A549 (cell line): ENCODE data around the gene SLC15A3. TPM values are rescaled to one million over a fixed set of nuclear protein-coding genes. Genes with fewer than 3 reads are reported as not detected.
A peak's percentile ranks its signal among the peaks of the same experiment; 100 is the strongest.

Source experiments
- CHD2 ChIP-seq: fragments of 150-350 bp; IDR thresholded peaks from 2 replicates; pipeline ENCODE4 v1.6.1; 2014; ENCODE audit warnings: low read length; ENCODE audit not compliant: partially characterized antibody
- CHD4 ChIP-seq: fragments of 200-600 bp; sonication (generic); IDR thresholded peaks from 2 replicates; pipeline ENCODE4 v1.6.1; 2016; ENCODE audit warnings: antibody characterized with exemption, mild to moderate bottlenecking, borderline replicate concordance
- EHF ChIP-seq: fragments of 250-450 bp; sonication (Bioruptor Pico); IDR thresholded peaks from 2 replicates; pipeline ENCODE4 v1.5.0; 2020; ENCODE audit warnings: mild to moderate bottlenecking
- EP300 ChIP-seq, 2 experiments: fragments of >200 bp; sonication (Bioruptor Twin); formaldehyde crosslinking; IDR thresholded peaks; 2 replicates in 1 of 2; 3 replicates in 1 of 2; pipeline ENCODE4 v1.6.1; 2016 to 2017
- FOXS1 ChIP-seq: fragments of 250-450 bp; sonication (Bioruptor Pico); IDR thresholded peaks from 2 replicates; pipeline ENCODE4 v1.5.0; 2020; ENCODE audit warnings: mild to moderate bottlenecking, moderate library complexity
- HDAC2 ChIP-seq: fragments of 200-600 bp; sonication (generic); IDR thresholded peaks from 2 replicates; pipeline ENCODE4 v1.6.1; 2016
- HEYL ChIP-seq: fragments of 250-450 bp; sonication (Bioruptor Pico); IDR thresholded peaks from 2 replicates; pipeline ENCODE4 v1.8.0; 2021; ENCODE audit warnings: mild to moderate bottlenecking, moderate library complexity
- KDM1A ChIP-seq: fragments of 200-600 bp; sonication (generic); IDR thresholded peaks from 2 replicates; pipeline ENCODE4 v1.6.1; 2016; ENCODE audit warnings: low read depth, mild to moderate bottlenecking
- MAFK ChIP-seq: fragments of 450-650 bp; IDR thresholded peaks from 2 replicates; pipeline ENCODE4 v1.6.1; 2014; ENCODE audit not compliant: partially characterized antibody
- MYC ChIP-seq: IDR thresholded peaks from 2 replicates; pipeline ENCODE4 v1.6.1; 2012; ENCODE audit warnings: mild to moderate bottlenecking, inconsistent platforms, low read length, improper control_type of control experiment, borderline replicate concordance
- NPAS2 ChIP-seq: fragments of 250-450 bp; sonication (Bioruptor Pico); IDR thresholded peaks from 2 replicates; pipeline ENCODE4 v1.8.0; 2022; ENCODE audit warnings: mild to moderate bottlenecking, moderate library complexity, borderline replicate concordance
- NR3C1 ChIP-seq: fragments of >200 bp; sonication (Bioruptor Twin); formaldehyde crosslinking; IDR thresholded peaks from 3 replicates; pipeline ENCODE4 v1.6.1; 2017
- POLR2A ChIP-seq: IDR thresholded peaks from 2 replicates; pipeline ENCODE4 v1.6.1; 2012; ENCODE audit warnings: mild to moderate bottlenecking, low read length
- RARB ChIP-seq: fragments of 250-450 bp; sonication (Bioruptor Pico); IDR thresholded peaks from 2 replicates; pipeline ENCODE4 v1.8.0; 2021; ENCODE audit warnings: mild to moderate bottlenecking, moderate library complexity
- RCOR1 ChIP-seq: fragments of 150-350 bp; IDR thresholded peaks from 2 replicates; pipeline ENCODE4 v1.6.1; 2014; ENCODE audit warnings: antibody characterized with exemption, low read length, low read depth
- RFX5 ChIP-seq: fragments of 450-650 bp; IDR thresholded peaks from 2 replicates; pipeline ENCODE4 v1.7.1; 2014; ENCODE audit warnings: antibody characterized with exemption, mild to moderate bottlenecking, moderate library complexity
- RNF2 ChIP-seq: fragments of 200-600 bp; sonication (generic); IDR thresholded peaks from 2 replicates; pipeline ENCODE4 v1.6.1; 2016; ENCODE audit warnings: low read depth, mild to moderate bottlenecking, antibody characterized with exemption, moderate library complexity, borderline replicate concordance
- SMC3 ChIP-seq: fragments of >200 bp; sonication (Bioruptor Twin); formaldehyde crosslinking; IDR thresholded peaks from 3 replicates; pipeline ENCODE4 v1.6.1; 2018; ENCODE audit warnings: inconsistent platforms
- SREBF2 ChIP-seq: fragments of 450-650 bp; IDR thresholded peaks from 2 replicates; pipeline ENCODE4 v1.6.1; 2014; ENCODE audit warnings: mild to moderate bottlenecking, moderate library complexity
- ZFP36 ChIP-seq: fragments of 450-650 bp; IDR thresholded peaks from 2 replicates; pipeline ENCODE4 v1.6.1; 2014; ENCODE audit warnings: borderline replicate concordance; ENCODE audit not compliant: partially characterized antibody
- ZNF302 ChIP-seq: fragments of 250-450 bp; sonication (Bioruptor Pico); IDR thresholded peaks from 2 replicates; pipeline ENCODE4 v1.9.0; 2021; ENCODE audit warnings: inconsistent platforms, mild to moderate bottlenecking, moderate library complexity
- ZSCAN20 ChIP-seq: fragments of 250-450 bp; sonication (Bioruptor Pico); IDR thresholded peaks from 2 replicates; pipeline ENCODE4 v1.8.0; 2022; ENCODE audit warnings: mild to moderate bottlenecking, moderate library complexity
- polyA plus RNA-seq, 4 experiments: library from polyadenylated mRNA; depleted of rRNA in 3 of 4; stranded (reverse); fragments of >200 nt; fragmentation: RNase III in 1 of 4; extraction: RNeasy Plus Mini Kit Qiagen cat#74134 plus additional on column Dnase treatment in 1 of 4; gene quantifications; 2 replicates in 3 of 4; 3 replicates in 1 of 4; pipeline ENCODE4 v1.2.3, GENCODE V29; 2011 to 2017
- TF ChIP-seq, protein P1 (sequence below): fragments of 200-600 bp; sonication (generic); IDR thresholded peaks from 2 replicates; pipeline ENCODE4 v1.6.1; 2016; ENCODE audit warnings: antibody characterized with exemption, mild to moderate bottlenecking, moderate library complexity
- TF ChIP-seq, protein P2 (sequence below): fragments of >200 bp; sonication (Bioruptor Twin); formaldehyde crosslinking; IDR thresholded peaks from 2 replicates; pipeline ENCODE4 v1.6.1; 2016
- TF ChIP-seq, protein P3 (sequence below): IDR thresholded peaks from 2 replicates; pipeline ENCODE4 v1.6.1; 2012; ENCODE audit warnings: low read depth, borderline replicate concordance
- TF ChIP-seq, protein P4 (sequence below): IDR thresholded peaks from 2 replicates; pipeline ENCODE4 v1.6.1; 2012
- TF ChIP-seq, protein P5 (sequence below): fragments of 250-450 bp; sonication (Bioruptor Pico); IDR thresholded peaks from 2 replicates; pipeline ENCODE4 v1.5.0; 2020; ENCODE audit warnings: low read depth, mild to moderate bottlenecking, moderate library complexity

The SLC15A3 gene
- polyA plus RNA-seq, 2 of the 4 experiments (the other 2 are of a cell fraction) = not detected

DNA sequence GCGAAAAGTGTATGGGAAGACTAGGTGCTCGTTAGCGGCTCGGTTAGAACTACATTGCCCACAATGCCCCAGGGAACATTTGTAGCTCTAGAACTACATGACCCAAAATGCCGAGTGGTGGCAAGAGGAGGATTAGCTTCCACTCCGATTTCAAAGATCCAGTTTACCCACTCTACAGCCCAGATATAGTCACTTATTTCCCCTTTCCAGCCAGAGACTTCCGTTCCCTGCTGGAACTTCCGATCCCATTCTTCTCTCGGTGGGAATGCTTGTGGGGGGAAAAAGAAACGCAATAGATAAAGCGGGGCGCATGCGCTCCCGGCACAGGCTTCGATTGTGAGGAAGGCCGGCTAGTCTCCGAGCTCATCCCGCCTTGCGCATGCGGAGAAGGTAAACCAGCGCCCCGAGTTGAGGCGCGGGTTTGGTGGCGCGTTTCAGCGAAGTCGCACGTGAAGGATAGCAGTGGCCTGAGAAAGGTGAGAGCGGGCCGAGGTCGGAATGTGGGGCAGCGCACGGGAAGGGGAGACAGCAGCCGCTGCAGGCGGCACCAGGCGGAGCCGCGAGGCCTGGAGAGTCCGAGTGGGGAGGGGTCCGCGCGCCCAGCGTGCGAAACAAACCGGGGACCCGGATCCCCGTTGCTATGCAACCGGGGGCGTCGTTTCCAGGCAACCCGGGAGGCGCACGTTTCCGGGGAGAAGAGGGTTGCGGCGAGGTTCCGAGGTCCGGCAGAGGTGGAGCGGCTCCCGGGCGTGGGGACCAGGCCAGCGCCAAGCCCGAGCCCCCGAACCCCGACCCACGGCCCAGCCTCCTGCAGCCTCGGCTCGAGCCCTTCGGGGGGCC lies 38.0 kb downstream of the SLC15A3 start, which contains the start of gene TMEM109 (continued):
- TF ChIP-seq, protein P1, sequence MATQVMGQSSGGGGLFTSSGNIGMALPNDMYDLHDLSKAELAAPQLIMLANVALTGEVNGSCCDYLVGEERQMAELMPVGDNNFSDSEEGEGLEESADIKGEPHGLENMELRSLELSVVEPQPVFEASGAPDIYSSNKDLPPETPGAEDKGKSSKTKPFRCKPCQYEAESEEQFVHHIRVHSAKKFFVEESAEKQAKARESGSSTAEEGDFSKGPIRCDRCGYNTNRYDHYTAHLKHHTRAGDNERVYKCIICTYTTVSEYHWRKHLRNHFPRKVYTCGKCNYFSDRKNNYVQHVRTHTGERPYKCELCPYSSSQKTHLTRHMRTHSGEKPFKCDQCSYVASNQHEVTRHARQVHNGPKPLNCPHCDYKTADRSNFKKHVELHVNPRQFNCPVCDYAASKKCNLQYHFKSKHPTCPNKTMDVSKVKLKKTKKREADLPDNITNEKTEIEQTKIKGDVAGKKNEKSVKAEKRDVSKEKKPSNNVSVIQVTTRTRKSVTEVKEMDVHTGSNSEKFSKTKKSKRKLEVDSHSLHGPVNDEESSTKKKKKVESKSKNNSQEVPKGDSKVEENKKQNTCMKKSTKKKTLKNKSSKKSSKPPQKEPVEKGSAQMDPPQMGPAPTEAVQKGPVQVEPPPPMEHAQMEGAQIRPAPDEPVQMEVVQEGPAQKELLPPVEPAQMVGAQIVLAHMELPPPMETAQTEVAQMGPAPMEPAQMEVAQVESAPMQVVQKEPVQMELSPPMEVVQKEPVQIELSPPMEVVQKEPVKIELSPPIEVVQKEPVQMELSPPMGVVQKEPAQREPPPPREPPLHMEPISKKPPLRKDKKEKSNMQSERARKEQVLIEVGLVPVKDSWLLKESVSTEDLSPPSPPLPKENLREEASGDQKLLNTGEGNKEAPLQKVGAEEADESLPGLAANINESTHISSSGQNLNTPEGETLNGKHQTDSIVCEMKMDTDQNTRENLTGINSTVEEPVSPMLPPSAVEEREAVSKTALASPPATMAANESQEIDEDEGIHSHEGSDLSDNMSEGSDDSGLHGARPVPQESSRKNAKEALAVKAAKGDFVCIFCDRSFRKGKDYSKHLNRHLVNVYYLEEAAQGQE = no peak
- TF ChIP-seq EHF (no peak), ZSCAN20 (CRISPR knock-in tag) (no peak), EP300 (IDR thresholded peaks at IDR 0.05) (no peak), POLR2A (peak; percentile 71), MYC (0 out of 2 replicates have a peak, but pooled peaks have one; percentile 51), KDM1A (no peak), SMC3 (no peak), RARB (CRISPR knock-in tag) (no peak), RCOR1 (no peak), FOXS1 (CRISPR knock-in tag) (no peak), ZNF302 (no peak), RFX5 (no peak), HEYL (no peak), NR3C1 (no peak), NPAS2 (CRISPR knock-in tag) (no peak), CHD2 (no peak), HDAC2 (no peak), ZFP36 (no peak), SREBF2 (no peak), RNF2 (no peak), CHD4 (no peak), MAFK (no peak)
- TF ChIP-seq, protein P2, sequence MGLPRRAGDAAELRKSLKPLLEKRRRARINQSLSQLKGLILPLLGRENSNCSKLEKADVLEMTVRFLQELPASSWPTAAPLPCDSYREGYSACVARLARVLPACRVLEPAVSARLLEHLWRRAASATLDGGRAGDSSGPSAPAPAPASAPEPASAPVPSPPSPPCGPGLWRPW = no peak
- TF ChIP-seq, protein P3, sequence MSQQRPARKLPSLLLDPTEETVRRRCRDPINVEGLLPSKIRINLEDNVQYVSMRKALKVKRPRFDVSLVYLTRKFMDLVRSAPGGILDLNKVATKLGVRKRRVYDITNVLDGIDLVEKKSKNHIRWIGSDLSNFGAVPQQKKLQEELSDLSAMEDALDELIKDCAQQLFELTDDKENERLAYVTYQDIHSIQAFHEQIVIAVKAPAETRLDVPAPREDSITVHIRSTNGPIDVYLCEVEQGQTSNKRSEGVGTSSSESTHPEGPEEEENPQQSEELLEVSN = peak; percentile 99
- TF ChIP-seq, protein P4, sequence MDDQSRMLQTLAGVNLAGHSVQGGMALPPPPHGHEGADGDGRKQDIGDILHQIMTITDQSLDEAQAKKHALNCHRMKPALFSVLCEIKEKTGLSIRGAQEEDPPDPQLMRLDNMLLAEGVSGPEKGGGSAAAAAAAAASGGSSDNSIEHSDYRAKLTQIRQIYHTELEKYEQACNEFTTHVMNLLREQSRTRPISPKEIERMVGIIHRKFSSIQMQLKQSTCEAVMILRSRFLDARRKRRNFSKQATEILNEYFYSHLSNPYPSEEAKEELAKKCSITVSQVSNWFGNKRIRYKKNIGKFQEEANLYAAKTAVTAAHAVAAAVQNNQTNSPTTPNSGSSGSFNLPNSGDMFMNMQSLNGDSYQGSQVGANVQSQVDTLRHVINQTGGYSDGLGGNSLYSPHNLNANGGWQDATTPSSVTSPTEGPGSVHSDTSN = no peak
- TF ChIP-seq, protein P5, sequence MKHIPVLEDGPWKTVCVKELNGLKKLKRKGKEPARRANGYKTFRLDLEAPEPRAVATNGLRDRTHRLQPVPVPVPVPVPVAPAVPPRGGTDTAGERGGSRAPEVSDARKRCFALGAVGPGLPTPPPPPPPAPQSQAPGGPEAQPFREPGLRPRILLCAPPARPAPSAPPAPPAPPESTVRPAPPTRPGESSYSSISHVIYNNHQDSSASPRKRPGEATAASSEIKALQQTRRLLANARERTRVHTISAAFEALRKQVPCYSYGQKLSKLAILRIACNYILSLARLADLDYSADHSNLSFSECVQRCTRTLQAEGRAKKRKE (CRISPR knock-in tag) = peak; percentile 74; the same call in 1 of the 2 replicates
